K562 (cell line): ENCODE results near the gene CTDSPL. TPM values are rescaled to one million over a fixed set of nuclear protein-coding genes. Genes with fewer than 3 reads are reported as not detected.

ENCODE experiments used
- ARID1B ChIP-seq: fragments of 450-650 bp; IDR thresholded peaks from 2 replicates; pipeline ENCODE4 v1.6.1; 2016; ENCODE audit warnings: antibody characterized with exemption, mild to moderate bottlenecking, inconsistent platforms
- CTCF ChIP-seq, 3 experiments: IDR thresholded peaks in 2 of 3; conservative IDR thresholded peaks in 1 of 3; 2 replicates each; pipeline ENCODE4 v1.5.1; 2011 to 2012; ENCODE audit warnings: low read length in 3 of 3, mild to moderate bottlenecking in 3 of 3, control low read depth in 2 of 3, improper control_type of control experiment in 1 of 3, inconsistent platforms in 1 of 3, low read depth in 1 of 3, mixed read lengths in 1 of 3, moderate library complexity in 1 of 3; ENCODE audit not compliant: insufficient read depth in 2 of 3
- DPF2 ChIP-seq: fragments of 450-650 bp; IDR thresholded peaks from 2 replicates; pipeline ENCODE4 v1.6.1; 2016
- EP400 ChIP-seq: fragments of 450-650 bp; IDR thresholded peaks from 2 replicates; pipeline ENCODE4 v1.6.1; 2017; ENCODE audit warnings: antibody characterized with exemption, mild to moderate bottlenecking, moderate library complexity
- ETV1 ChIP-seq: fragments of 450-650 bp; conservative IDR thresholded peaks from 2 replicates; pipeline ENCODE4 v1.6.1; 2016; ENCODE audit warnings: missing genetic modification characterization, control low read depth, low read depth, missing compliant biosample characterization
- FOXK1 ChIP-seq: sonication (generic); formaldehyde crosslinking; IDR thresholded peaks from 2 replicates; pipeline ENCODE4 v1.8.0; 2022; ENCODE audit warnings: missing genetic modification reagents, mild to moderate bottlenecking, borderline replicate concordance
- GABPB1 ChIP-seq: sonication (generic); formaldehyde crosslinking; IDR thresholded peaks from 2 replicates; pipeline ENCODE4 v1.8.0; 2022; ENCODE audit warnings: mild to moderate bottlenecking, missing genetic modification reagents
- LARP7 ChIP-seq: fragments of 450-650 bp; IDR thresholded peaks from 2 replicates; pipeline ENCODE4 v1.6.1; 2016
- MYC ChIP-seq, 2 experiments: fragments of 250-450 bp in 1 of 2; sonication (Bioruptor Pico) in 1 of 2; IDR thresholded peaks; 2 replicates each; pipeline versions ENCODE4 v1.5.1 to v1.6.1; 2012 to 2021; ENCODE audit warnings: low read depth in 2 of 2, borderline replicate concordance in 1 of 2, improper control_type of control experiment in 1 of 2, low read length in 1 of 2, mild to moderate bottlenecking in 1 of 2, moderate library complexity in 1 of 2
- PURB ChIP-seq: sonication (generic); formaldehyde crosslinking; IDR thresholded peaks from 2 replicates; pipeline ENCODE4 v1.9.0; 2021; ENCODE audit warnings: low read depth, mild to moderate bottlenecking, missing genetic modification reagents
- RBM25 ChIP-seq: fragments of 200-400 bp; formaldehyde crosslinking; IDR thresholded peaks from 2 replicates; pipeline ENCODE4 v1.6.1; 2018; ENCODE audit warnings: low read length, low read depth, moderate library complexity; ENCODE audit not compliant: severe bottlenecking
- RBM39 ChIP-seq: fragments of 200-400 bp; formaldehyde crosslinking; optimal IDR thresholded peaks from 2 replicates; pipeline ENCODE3; 2018; ENCODE audit warnings: low read depth, low read length
- ZNF511 ChIP-seq: sonication (generic); formaldehyde crosslinking; IDR thresholded peaks from 2 replicates; pipeline ENCODE4 v1.8.0; 2022; ENCODE audit warnings: mild to moderate bottlenecking, missing genetic modification reagents
- polyA plus RNA-seq, 8 experiments: library from polyadenylated mRNA; depleted of rRNA in 4 of 8; stranded (reverse) in 5 of 8; unstranded in 3 of 8; fragments of >200 nt; fragmentation: Nextera tagmentation in 2 of 8; fragmentation: Illumina TruSeq in 1 of 8; extraction: Ambion mirVana in 2 of 8; extraction: Trizol in 1 of 8; gene quantifications; 2 replicates each; pipeline versions ENCODE4 v1.2.1 to v1.2.3, GENCODE V29; 2011 to 2014; ENCODE audit warnings: inconsistent platforms in 1 of 8, missing spikeins in 1 of 8
- total RNA-seq, 7 experiments: library from RNA; depleted of rRNA in 6 of 7; stranded (reverse); fragments of >200 nt in 6 of 7; fragmentation: Illumina TruSeq in 2 of 7; extraction: Trizol in 2 of 7; gene quantifications; 2 replicates each; pipeline versions ENCODE4 v1.2.1 to v1.2.3, GENCODE V29; 2011 to 2021; ENCODE audit warnings: low replicate concordance in 1 of 7
- TF ChIP-seq, protein P1 (sequence below), 2 experiments: fragments of 450-650 bp in 1 of 2; sonication (generic) in 1 of 2; formaldehyde crosslinking in 1 of 2; IDR thresholded peaks; 2 replicates each; pipeline versions ENCODE4 v1.7.1 to v1.9.0; 2016 to 2022; ENCODE audit warnings: inconsistent platforms in 1 of 2, mild to moderate bottlenecking in 1 of 2, missing genetic modification reagents in 1 of 2

The CTDSPL gene
- total and polyA plus RNA-seq, 9 of the 15 experiments (the other 6 are each of a cell fraction or from before 2014, with no cell fraction given) = 5.1 to 19.3 (median 11.3) TPM

DNA sequence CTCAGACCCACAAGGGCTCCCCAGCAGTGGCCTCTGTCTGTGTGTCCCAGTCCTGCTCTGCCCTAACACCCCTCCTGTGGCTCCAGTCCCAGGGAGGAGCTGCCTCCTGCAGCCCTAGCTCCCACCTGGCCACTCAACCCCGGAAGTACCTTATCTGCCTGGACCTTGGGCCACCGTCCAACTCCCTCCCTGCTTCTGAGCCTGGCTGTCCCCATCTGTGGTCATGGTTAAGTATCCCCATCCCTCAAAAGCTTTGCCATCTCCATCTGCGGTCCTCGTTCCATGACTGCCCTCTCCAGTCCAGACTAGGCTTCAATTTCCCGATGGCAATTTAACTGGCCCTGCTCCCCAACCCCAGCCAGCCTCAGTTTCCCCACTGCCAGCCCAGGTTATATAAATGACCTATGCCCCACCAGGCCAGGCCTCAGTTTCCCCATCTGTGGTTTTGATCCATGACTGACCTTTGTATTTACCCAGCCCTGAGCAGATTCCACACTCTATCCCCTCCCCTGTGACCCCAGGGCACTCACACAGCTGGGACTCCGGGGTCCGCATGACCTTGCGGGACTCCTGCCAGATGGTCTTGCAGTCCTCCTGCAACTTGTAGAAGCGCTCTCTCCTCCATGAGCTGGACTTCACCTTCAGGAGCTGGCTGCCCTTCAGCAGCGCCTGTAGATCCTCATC, 158.1 kb downstream of the CTDSPL start (continued):
- TF ChIP-seq DPF2 (no peak; the same call in 1 of the 2 replicates), PURB (CRISPR knock-in tag) (no peak), RBM39 (no peak), ZNF511 (CRISPR knock-in tag) (0 out of 2 replicates have a peak, but pooled peaks have one; percentile 62), GABPB1 (CRISPR knock-in tag) (no peak), LARP7 (peak; percentile 62; the same call in 1 of the 2 replicates), MYC (IDR thresholded peaks at IDR 0.05; ENCODE audit: low read depth, low read length) (peak; percentile 74), MYC (CRISPR knock-in tag; IDR thresholded peaks at IDR 0.05; ENCODE audit: borderline replicate concordance, low read depth) (no peak), FOXK1 (CRISPR knock-in tag) (no peak), EP400 (no peak), ETV1 (tag) (peak; percentile 76), CTCF (IDR thresholded peaks at IDR 0.05 in 2 of 3, conservative IDR thresholded peaks at IDR 0.05 in 1 of 3; ENCODE audit: insufficient read depth in 2 of 3, low read depth in 1 of 3, low read length in 3 of 3) (peak in 2 of 3 experiments; percentile 11 to 29; a peak in 2 of 6 replicates), RBM25 (no peak), ARID1B (peak; percentile 67)
- TF ChIP-seq, protein P1, sequence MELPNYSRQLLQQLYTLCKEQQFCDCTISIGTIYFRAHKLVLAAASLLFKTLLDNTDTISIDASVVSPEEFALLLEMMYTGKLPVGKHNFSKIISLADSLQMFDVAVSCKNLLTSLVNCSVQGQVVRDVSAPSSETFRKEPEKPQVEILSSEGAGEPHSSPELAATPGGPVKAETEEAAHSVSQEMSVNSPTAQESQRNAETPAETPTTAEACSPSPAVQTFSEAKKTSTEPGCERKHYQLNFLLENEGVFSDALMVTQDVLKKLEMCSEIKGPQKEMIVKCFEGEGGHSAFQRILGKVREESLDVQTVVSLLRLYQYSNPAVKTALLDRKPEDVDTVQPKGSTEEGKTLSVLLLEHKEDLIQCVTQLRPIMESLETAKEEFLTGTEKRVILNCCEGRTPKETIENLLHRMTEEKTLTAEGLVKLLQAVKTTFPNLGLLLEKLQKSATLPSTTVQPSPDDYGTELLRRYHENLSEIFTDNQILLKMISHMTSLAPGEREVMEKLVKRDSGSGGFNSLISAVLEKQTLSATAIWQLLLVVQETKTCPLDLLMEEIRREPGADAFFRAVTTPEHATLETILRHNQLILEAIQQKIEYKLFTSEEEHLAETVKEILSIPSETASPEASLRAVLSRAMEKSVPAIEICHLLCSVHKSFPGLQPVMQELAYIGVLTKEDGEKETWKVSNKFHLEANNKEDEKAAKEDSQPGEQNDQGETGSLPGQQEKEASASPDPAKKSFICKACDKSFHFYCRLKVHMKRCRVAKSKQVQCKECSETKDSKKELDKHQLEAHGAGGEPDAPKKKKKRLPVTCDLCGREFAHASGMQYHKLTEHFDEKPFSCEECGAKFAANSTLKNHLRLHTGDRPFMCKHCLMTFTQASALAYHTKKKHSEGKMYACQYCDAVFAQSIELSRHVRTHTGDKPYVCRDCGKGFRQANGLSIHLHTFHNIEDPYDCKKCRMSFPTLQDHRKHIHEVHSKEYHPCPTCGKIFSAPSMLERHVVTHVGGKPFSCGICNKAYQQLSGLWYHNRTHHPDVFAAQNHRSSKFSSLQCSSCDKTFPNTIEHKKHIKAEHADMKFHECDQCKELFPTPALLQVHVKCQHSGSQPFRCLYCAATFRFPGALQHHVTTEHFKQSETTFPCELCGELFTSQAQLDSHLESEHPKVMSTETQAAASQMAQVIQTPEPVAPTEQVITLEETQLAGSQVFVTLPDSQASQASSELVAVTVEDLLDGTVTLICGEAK (IDR thresholded peaks at IDR 0.05) = peak; percentile 54
- TF ChIP-seq, protein P1 (CRISPR knock-in tag; IDR thresholded peaks at IDR 0.05) = no peak
